Activated CD4-positive, CD25-positive, alpha-beta regulatory T cell (primary cell): ENCODE data around the gene EMP2.

Experiments
- DNase-seq, 4 experiments: peaks; one replicate each; lab custom pipeline; 2025; lab: John Stamatoyannopoulos, UW

The EMP2 gene

DNA sequence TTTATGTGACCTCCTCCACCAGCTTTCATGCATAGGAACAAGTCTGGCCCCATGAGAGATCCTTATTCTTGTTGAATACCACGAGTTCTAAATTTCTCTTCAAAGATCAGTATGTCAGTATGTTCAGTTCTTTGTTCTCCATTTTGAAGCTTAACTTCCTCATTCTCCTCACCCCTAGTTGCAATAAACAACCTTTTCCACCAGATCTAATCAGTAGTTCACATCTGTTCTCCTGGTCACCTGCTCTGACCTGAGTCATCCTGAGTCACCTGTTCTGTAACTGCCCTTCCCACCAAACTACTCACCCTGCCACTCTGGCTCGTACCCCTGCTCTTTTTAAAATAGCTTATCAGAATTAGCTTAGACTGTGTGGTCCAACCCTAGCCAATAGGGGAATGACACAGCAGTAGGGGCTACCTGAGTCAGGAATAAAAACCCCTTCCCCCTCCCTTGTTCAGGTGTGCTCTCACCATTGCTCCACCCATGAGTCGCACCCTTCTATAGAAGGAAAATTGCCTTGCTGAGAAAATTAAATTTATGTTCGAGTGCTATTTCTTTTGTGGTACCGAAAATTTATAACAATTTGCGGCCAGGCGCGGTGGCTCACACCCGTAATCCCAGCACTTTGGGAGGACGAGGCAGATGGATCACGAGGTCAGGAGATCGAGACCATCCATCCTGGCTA lies 94.6 kb downstream of the EMP2 start:
- no peak for DNase-seq

GRCh38 chr16:10485159-10485558 lies 95.2 kb downstream of the EMP2 start:
- DNase-seq, result no peak

GRCh38 chr16:10480151-10480550 lies 100.2 kb downstream of the EMP2 start:
- no peak for DNase-seq
